Heart right ventricle (tissue), 16 donors: Measurements from ENCODE around the gene AMN. TPM values are rescaled to one million over a fixed set of nuclear protein-coding genes. Genes with fewer than 3 reads are reported as not detected.

Source experiments
- ATAC-seq, 8 donors: fragments of 200-7000 bp; cut with Tn5 transposase; one replicate each; pipeline ENCODE4 v1.9.1; 2020; ENCODE audit warnings: mild to moderate bottlenecking in 8 of 8, moderate library complexity in 8 of 8, moderate number of reproducible peaks in 1 of 8
- DNase-seq, 2 donors: peaks; one replicate each; pipeline ENCODE4 v3.0.0-alpha.2; 2020
- H3K27ac ChIP-seq, 10 donors: fragments of 200-600 bp; sonication (generic) in 2 of 10; one replicate each; pipeline versions ENCODE4 v1.5.0 to v1.8.0; 2020 to 2022; ENCODE audit warnings: mild to moderate bottlenecking in 3 of 10
- H3K27me3 ChIP-seq, 7 donors: fragments of 200-600 bp; one replicate each; pipeline ENCODE4 v1.8.0; 2021 to 2022; ENCODE audit warnings: mild to moderate bottlenecking in 2 of 7
- H3K36me3 ChIP-seq, 9 donors: fragments of 200-600 bp; sonication (generic) in 1 of 9; one replicate each; pipeline versions ENCODE4 v1.5.0 to v1.8.0; 2020 to 2022; ENCODE audit warnings: mild to moderate bottlenecking in 2 of 9
- H3K4me1 ChIP-seq, 9 donors: fragments of 200-600 bp; sonication (generic) in 1 of 9; one replicate each; pipeline versions ENCODE4 v1.5.0 to v1.8.0; 2020 to 2022; ENCODE audit warnings: mild to moderate bottlenecking in 4 of 9
- H3K4me3 ChIP-seq, 10 donors: fragments of 200-600 bp; sonication (generic) in 2 of 10; one replicate each; pipeline versions ENCODE4 v1.5.0 to v1.8.0; 2020 to 2022; ENCODE audit warnings: mild to moderate bottlenecking in 7 of 10, moderate library complexity in 2 of 10
- H3K9me3 ChIP-seq, 11 donors: fragments of 200-600 bp in 10 of 11; sonication (generic) in 2 of 11; one replicate each; pipeline versions ENCODE4 v1.5.0 to v1.8.0; 2013 to 2022; ENCODE audit warnings: mild to moderate bottlenecking in 2 of 11, control low read depth in 1 of 11, moderate library complexity in 1 of 11
- WGBS, 2 donors: extraction: QIAGEN DNeasy Blood & Tissue Kit; methylation state at CpG; one replicate each; pipeline ENCODE4 v1.1.7; 2013; ENCODE audit warnings: inconsistent platforms in 1 of 2; 5-methylcytosine and 5-hydroxymethylcytosine counted together
- intact Hi-C, 10 donors: fragments of 100-400 bp; cut with DNase I; formaldehyde crosslinking; loops; one replicate each; pipeline versions ENCODE4 v1.11.1 to v1.14.2; 2022
- polyA plus RNA-seq, 2 donors: library from polyadenylated mRNA; stranded (reverse); fragments of 200-250 nt; gene quantifications; one replicate each; pipeline ENCODE4 v1.2.3, GENCODE V29; 2013
- total RNA-seq, 10 donors: library from RNA; stranded (reverse); fragmentation: NEBNext Ultra II Directional in 3 of 10; extraction: Animal tissue kit (Norgen Biotek cat#: 25700) in 3 of 10; gene quantifications; one replicate each; pipeline versions ENCODE4 v1.2.1 to v1.2.4, GENCODE V29; 2021 to 2023
- TF ChIP-seq, protein P1 (sequence below), 9 donors: fragments of 200-600 bp; sonication (generic) in 2 of 9; IDR thresholded peaks; one replicate each; pipeline versions ENCODE4 v1.5.0 to v1.8.0; 2021 to 2022; ENCODE audit warnings: antibody characterized with exemption in 9 of 9, mild to moderate bottlenecking in 5 of 9, moderate library complexity in 1 of 9
- donor health status: Arrhythmogenic right ventricular cardiomyopathy.
- donor health status: ischemic (EF 13 %, LVEDD 7.1; RV severe dilation, severe dysfunction).
- donor health status: healthy with polysubstance abuse.
- donor health status: DM: no; HTN: yes; CAD: no.
- donor health status: DM: no; HTN: no; CAD: no.
- donor health status: ischemic (EF 25% LVEDD 6.9; RV normal size, moderate dysfunction).
- donor health status: ischemic (EF 25% LVEDD 5.7; RV mildly dilated, moderate dysfunction).
- donor health status: healthy.
- donor health status: DM: yes; HTN: yes; CAD: no.
- donor health status: Ischemic cardiomyopathy.
- donor health status: ischemic (EF 35%, LVEDD 5.7; RV mildly dilated, moderate dysfunction).
- donor health status: nonischemic (EF 11% LVEDD 7.7; RV severe dilation, severe dysfunction).
- donor health status: DM: yes; HTN: yes; CAD: no.
- donor health status: PGD.
- donor health status: ischemic (EF 29% LVEDD 5.4; RV normal size, mild dysfunction).
- donor health status: nonischemic (EF 23%, LVEDD 6.1; RV moderate dilation, normal function).

The AMN gene
- total and polyA plus RNA-seq, 12 donors, result 0.15 to 0.40 (median 0.17) TPM; not detected in 9

DNA sequence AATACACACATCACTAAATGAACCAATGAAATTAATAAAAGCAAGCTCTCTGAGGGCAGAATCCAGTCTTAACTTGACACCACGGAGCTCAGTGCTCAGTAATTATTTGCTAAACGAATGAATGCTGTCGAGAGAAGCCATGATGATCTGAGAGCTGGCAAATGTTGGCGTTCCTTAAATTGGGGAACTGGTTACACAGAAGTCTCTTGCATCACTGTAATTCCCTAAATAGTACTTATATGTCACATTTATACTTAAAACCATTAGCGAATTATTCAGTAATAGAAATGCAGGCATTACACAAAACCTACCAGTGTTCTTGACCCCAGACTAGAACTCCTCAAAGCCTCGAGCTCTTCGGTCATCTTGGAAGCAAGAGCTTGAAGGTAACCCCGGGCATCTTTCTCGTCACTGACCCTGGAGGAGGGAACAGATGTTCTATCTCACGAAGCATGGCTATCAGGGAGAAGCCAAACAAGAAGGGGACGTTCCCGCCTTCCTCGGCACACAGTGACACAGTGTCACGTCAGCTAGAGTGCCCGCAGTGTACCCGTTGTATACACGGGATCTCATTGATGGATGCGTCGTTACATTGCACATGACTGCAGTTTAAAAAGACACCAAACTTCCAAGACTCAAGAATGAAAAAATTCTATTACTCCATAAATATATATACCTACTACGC lies 43.6 kb downstream of the AMN start:
- intact Hi-C loops, result no loop called here
- peaks cover 15 to 100% (median 90%) of the 10 kb centered on the region in 9 donors for H3K36me3 ChIP-seq
- DNase-seq (no peak), ATAC-seq (no peak)
- TF ChIP-seq, protein P1, sequence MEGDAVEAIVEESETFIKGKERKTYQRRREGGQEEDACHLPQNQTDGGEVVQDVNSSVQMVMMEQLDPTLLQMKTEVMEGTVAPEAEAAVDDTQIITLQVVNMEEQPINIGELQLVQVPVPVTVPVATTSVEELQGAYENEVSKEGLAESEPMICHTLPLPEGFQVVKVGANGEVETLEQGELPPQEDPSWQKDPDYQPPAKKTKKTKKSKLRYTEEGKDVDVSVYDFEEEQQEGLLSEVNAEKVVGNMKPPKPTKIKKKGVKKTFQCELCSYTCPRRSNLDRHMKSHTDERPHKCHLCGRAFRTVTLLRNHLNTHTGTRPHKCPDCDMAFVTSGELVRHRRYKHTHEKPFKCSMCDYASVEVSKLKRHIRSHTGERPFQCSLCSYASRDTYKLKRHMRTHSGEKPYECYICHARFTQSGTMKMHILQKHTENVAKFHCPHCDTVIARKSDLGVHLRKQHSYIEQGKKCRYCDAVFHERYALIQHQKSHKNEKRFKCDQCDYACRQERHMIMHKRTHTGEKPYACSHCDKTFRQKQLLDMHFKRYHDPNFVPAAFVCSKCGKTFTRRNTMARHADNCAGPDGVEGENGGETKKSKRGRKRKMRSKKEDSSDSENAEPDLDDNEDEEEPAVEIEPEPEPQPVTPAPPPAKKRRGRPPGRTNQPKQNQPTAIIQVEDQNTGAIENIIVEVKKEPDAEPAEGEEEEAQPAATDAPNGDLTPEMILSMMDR (IDR thresholded peaks at IDR 0.05), result no peak
- no peaks in the 10 kb centered on the region for H3K9me3 ChIP-seq
- H3K27ac ChIP-seq, result no peak overlapping the region
- no peaks in the 10 kb centered on the region for H3K27me3 ChIP-seq
- no peak overlapping the region for H3K4me3 ChIP-seq
- no peaks in the 10 kb centered on the region for H3K4me1 ChIP-seq
- 94 to 95% methylated on average over 20 of the region's 20 CpGs for WGBS, 2 donors

DNA sequence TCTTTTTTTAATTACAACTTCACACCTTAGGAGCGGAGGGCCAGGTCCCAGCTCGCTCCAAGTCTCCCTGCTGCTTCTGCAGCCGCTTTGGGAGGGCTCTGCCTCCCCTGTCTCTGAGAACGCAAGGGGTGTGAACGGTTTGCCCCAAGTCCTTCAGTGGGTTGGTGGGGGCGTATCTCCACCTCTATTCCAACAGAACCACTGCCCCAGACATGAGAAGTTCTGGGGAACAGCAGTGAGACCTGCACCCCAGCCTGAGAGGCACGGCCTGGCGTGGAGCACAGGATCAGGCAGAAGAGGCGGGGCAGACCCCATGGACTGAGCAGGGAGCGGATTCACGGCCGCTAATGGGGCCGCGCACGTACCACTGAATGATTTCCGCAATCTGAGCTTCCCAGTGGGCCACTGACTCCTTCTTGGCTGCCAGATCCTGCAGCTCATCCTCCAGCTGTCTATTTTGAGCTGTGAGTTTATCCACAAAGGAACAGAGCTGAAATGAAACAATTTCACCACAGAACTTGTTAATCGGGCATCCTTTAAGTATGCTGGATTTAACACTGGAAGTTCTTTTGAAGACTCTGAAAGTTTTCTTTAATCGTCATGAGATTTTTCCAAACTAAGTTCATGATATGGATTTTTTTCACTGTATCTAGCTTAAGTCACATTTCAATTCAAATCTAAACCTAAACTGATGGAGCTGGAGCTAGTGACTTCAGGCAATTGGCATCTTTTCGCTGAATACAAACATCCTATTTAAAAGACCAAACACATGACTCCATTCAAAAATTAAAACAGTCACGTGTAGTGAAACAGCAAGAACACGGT lies 44.4 kb downstream of the AMN start:
- no peak for ATAC-seq
- WGBS, 2 donors, result 91 to 92% methylated on average over 21 of the region's 21 CpGs
- intact Hi-C loops, result no loop called here
- peaks cover 16 to 100% (median 92%) of the 10 kb centered on the region in 9 donors for H3K36me3 ChIP-seq
- H3K9me3 ChIP-seq, result no peaks in the 10 kb centered on the region
- H3K27ac ChIP-seq, result no peak overlapping the region
- TF ChIP-seq, protein P1 (IDR thresholded peaks at IDR 0.05), result no peak
- no peaks in the 10 kb centered on the region for H3K27me3 ChIP-seq
- no peaks in the 10 kb centered on the region for H3K4me1 ChIP-seq
- no peak overlapping the region for H3K4me3 ChIP-seq
- DNase-seq, result no peak

DNA sequence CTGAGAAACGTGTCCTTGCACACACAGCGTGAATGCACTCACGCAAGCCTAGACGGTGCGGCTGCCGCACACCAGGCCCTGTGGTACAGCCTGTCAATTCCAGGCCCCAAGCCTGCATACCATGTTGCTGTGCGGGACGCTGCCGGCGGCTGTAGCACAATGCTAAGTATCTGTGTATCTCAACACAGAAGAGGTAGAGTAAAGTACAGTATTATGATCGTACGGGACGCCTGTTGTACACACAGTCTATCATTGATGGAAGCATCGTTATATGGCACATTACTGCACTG lies 45.0 kb downstream of the AMN start:
- no peak overlapping the region for H3K4me3 ChIP-seq
- DNase-seq (no peak), ATAC-seq (no peak)
- TF ChIP-seq, protein P1 (IDR thresholded peaks at IDR 0.05), result no peak
- no peaks in the 10 kb centered on the region for H3K4me1 ChIP-seq
- H3K27ac ChIP-seq, result no peak overlapping the region
- 92 to 95% methylated on average over 14 of the region's 14 CpGs for WGBS, 2 donors
- H3K36me3 ChIP-seq, result peaks cover 16 to 100% (median 92%) of the 10 kb centered on the region in 9 donors
- intact Hi-C loops, result no loop called here
- H3K9me3 ChIP-seq, result no peaks in the 10 kb centered on the region
- no peaks in the 10 kb centered on the region for H3K27me3 ChIP-seq

DNA sequence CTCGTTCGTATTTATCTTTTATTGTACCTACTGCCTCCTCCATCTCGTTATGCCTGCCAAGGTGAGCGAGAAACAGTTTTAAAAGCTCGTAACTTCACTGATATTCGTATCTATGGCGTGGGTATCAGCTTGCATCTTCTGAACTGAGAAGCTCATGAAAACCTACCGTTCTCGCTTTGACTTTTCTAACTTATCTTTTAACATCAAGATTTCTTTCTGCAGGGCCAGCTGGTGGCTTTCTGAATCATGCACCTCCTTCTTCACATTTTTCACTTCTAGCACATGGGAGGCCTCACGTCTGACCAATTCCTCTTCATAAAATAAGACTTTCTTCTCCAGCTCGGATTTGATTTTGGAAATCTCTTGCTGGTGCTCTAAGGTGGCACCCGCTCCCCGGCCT lies 45.8 kb downstream of the AMN start:
- DNase-seq (no peak), ATAC-seq (no peak)
- Histone ChIP-seq H3K27ac (no peak overlapping the region), H3K9me3 (no peaks in the 10 kb centered on the region), H3K4me3 (no peak overlapping the region), H3K36me3 (peaks cover 16 to 100% (median 92%) of the 10 kb centered on the region in 9 donors), H3K4me1 (no peaks in the 10 kb centered on the region), H3K27me3 (no peaks in the 10 kb centered on the region)
- TF ChIP-seq, protein P1 (IDR thresholded peaks at IDR 0.05), result no peak
- intact Hi-C loops, result no loop called here
- WGBS, 2 donors, result 92 to 95% methylated on average over 13 of the region's 13 CpGs
